ENCODE data around the gene AKR1E2. TPM values are rescaled to one million over a fixed set of nuclear protein-coding genes. Genes with fewer than 3 reads are reported as not detected.

AKR1E2 gene
- polyA plus RNA-seq, 5 donors, result 4.6 to 12.7 (median 7.5) TPM

DNA sequence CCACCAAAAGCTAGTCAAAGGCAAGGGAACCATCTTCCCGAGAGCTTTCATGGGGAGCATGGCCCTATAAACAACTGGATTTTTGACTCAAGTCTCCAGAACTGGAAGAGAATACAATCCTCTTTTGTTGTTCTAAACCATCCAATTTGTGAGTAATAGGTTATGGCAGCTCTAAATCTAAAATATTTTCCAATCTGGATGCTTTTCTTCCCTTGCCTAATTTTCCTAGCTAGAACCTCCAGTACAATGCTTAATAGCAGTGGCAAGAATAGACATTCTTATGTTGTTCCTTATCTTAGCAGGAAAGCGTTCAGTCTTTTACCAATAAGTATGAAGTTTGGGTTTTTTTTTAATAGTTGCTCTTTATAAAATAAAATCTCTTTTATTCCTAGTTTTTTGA lies 66.7 kb downstream of the AKR1E2 start:
- no peak for DNase-seq

DNA sequence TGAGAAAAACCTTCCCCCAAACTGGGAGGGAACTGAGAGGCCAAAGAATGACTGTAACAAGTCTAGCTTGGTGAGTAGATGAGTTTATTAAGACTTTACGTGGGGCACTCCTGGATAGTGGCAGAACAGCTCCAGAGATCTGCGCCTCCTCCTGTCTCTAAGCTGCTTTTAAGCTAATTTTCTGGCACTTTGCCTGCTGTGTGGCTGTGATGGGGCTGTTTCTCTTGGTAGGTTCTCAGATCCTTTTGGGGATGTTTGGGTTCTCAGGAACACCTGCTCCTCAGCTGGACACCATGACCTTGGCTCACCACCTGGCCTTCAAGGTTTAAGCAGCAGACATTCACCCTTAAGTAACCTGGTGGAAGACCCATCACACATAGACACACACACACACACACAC lies 68.3 kb downstream of the AKR1E2 start:
- DNase-seq, result no peak

Other genes starting within 250 kb of the AKR1E2 start
- gene AKR1C1, start 137.2 kb downstream of the AKR1E2 start, polyA plus RNA-seq (ENCODE audit: insufficient read depth in 1 of 5, insufficient read length in 5 of 5, low replicate concordance in 1 of 5), result 10 to 100 TPM in 2 of 5 donors, 1 to 10 TPM in 3; 7.2 to 11.2 (median 9.1) TPM
- 1 to 10 TPM; 3.3 to 9.5 (median 6.8) TPM for gene AKR1C2, start 177.7 kb downstream of the AKR1E2 start, polyA plus RNA-seq (ENCODE audit: insufficient read depth in 1 of 5, insufficient read length in 5 of 5, low replicate concordance in 1 of 5)